Adrenal gland (tissue), 5 donors: ENCODE data around the gene RNF144B.

Experiments used
- POLR2A ChIP-seq, 2 donors: fragments of 450-650 bp; IDR thresholded peaks; one replicate each; pipeline ENCODE4 v1.6.1; 2017; ENCODE audit warnings: antibody characterized with exemption in 2 of 2, mild to moderate bottlenecking in 2 of 2, moderate library complexity in 1 of 2
- TF ChIP-seq, protein P1 (sequence below), 6 experiments: fragments of 450-650 bp in 4 of 6; fragments of 200-600 bp in 2 of 6; sonication (generic) in 1 of 6; IDR thresholded peaks; 1 replicate in 5 of 6; 2 replicates in 1 of 6; pipeline versions ENCODE4 v1.5.1 to v1.8.0; 2016 to 2021; ENCODE audit warnings: antibody characterized with exemption in 6 of 6, mild to moderate bottlenecking in 2 of 6, moderate library complexity in 1 of 6
- donor health status: DM: no; HTN: no; CAD: no.

DNA sequence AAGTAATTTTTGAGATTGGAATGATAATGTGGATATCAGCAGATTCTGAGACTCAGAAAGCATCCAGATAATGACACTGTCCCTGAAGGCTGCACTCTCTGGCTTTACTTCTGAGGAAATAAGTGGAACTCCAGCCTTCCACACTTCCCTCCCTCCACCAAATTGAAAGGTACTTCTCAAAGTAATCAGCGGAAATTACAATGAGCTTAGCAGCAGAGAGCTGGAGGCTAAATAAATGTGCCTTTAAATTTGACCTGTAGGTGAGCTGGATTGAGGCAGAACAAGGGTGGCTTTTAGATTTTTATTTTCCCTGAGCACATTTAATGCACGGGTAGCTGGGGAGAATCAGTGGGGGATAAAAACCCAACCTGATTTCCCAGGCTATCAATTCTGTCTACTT is 39.3 kb upstream of the RNF144B start:
- TF ChIP-seq POLR2A (IDR thresholded peaks at IDR 0.05) = no peak
- TF ChIP-seq, protein P1, sequence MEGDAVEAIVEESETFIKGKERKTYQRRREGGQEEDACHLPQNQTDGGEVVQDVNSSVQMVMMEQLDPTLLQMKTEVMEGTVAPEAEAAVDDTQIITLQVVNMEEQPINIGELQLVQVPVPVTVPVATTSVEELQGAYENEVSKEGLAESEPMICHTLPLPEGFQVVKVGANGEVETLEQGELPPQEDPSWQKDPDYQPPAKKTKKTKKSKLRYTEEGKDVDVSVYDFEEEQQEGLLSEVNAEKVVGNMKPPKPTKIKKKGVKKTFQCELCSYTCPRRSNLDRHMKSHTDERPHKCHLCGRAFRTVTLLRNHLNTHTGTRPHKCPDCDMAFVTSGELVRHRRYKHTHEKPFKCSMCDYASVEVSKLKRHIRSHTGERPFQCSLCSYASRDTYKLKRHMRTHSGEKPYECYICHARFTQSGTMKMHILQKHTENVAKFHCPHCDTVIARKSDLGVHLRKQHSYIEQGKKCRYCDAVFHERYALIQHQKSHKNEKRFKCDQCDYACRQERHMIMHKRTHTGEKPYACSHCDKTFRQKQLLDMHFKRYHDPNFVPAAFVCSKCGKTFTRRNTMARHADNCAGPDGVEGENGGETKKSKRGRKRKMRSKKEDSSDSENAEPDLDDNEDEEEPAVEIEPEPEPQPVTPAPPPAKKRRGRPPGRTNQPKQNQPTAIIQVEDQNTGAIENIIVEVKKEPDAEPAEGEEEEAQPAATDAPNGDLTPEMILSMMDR (IDR thresholded peaks at IDR 0.05) = no peak
